GM10266 (cell line): ENCODE results near the gene COIL.

Source experiments
- DNase-seq: peaks from one replicate; pipeline ENCODE4 v3.0.0; 2012; ENCODE audit errors: extremely low spot score
- CTCF ChIP-seq: IDR thresholded peaks from 2 replicates; pipeline ENCODE4 v1.5.1; 2012; ENCODE audit warnings: mild to moderate bottlenecking, low read depth; ENCODE audit not compliant: control insufficient read depth, insufficient read depth; ENCODE audit errors: missing control alignments

Gene COIL

GRCh38 chr17:56913867-56914580 is 46.8 kb downstream of the COIL start, which contains the start of gene TRIM25:
Gene TRIM25, minus strand, starts transcription at chr17:56914049. Its CDS starts 61 bp downstream, at chr17:56913988.
- no peak for TF ChIP-seq CTCF
- peak; percentile 94 for DNase-seq

- DNase-seq = no peak
- no peak for TF ChIP-seq CTCF
These were observed 47.4 kb downstream of the COIL start for GRCh38 chr17:56913353-56913866.

- no peak for TF ChIP-seq CTCF
- DNase-seq = no peak
These were observed 47.9 kb downstream of the COIL start for GRCh38 chr17:56913000-56913311.

GRCh38 chr17:56912105-56912999 is 48.5 kb downstream of the COIL start:
- TF ChIP-seq CTCF = no peak
- DNase-seq = no peak

DNA sequence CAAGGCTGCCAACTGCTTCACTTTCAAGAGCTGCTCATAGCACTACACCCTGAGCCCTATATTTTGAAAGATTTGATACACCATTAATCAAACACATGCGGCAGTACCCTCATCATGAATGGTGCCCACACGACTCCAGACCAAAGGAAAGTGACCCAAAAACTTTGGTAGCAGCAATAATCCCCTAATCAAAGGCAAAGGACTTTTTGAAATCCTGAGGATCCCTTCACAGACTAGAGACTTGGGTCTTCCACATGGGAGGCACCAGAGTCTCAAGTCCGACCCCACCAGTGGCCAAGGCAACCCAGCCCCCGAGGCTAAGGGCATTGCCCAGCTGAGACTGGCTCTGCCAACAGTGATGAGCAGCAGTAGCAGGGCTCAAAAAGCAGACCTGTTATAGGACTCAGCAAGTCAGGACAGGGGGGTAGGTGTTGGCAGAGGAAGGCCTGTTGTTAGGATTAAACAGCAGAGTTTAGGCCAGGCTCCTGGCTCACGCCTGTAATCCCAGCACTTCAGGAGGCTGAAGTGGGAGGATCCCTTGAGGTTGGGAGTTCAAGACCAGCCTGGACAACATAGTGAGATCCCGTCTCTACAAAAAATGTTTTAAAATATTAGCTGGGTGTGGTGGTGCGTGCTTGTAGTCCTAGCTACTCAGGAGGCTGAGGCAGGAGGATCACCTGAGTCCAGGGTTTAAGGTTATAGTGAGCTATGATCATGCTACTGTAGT is 50.2 kb downstream of the COIL start:
- DNase-seq = no peak
- no peak for TF ChIP-seq CTCF

GRCh38 chr17:56909742-56910508 is 50.9 kb downstream of the COIL start:
- DNase-seq = no peak
- TF ChIP-seq CTCF = no peak
